Epithelial cell of esophagus (primary cell): ENCODE measurements around the gene WASHC3.
"Not testable (repeated sequence)": the region's sequence is repeated elsewhere in the genome, so short reads cannot be mapped to it uniquely, and the experiment has no call there.

Experiments
- DNase-seq: peaks from one replicate; pipeline ENCODE4 v3.0.0; 2010; ENCODE audit warnings: low read depth
- H3K4me3 ChIP-seq: 2 replicates; pipeline ENCODE4 v1.5.1; 2011; ENCODE audit warnings: mild to moderate bottlenecking, low read length, control low read depth
- CTCF ChIP-seq: IDR thresholded peaks from 2 replicates; pipeline ENCODE4 v1.5.1; 2011; ENCODE audit warnings: low read depth, mild to moderate bottlenecking, low read length, control low read depth, inconsistent platforms; ENCODE audit not compliant: insufficient read depth; ENCODE audit errors: missing control alignments

The WASHC3 gene

GRCh38 chr12:102080842-102081241 is 19.1 kb upstream of the WASHC3 start:
- no peak overlapping the region for H3K4me3 ChIP-seq
- DNase-seq, result no peak
- TF ChIP-seq CTCF, result no peak

- H3K4me3 ChIP-seq, DNase-seq: not testable (repeated sequence)
Observed at GRCh38 chr12:102072092-102072491, 10.3 kb upstream of the WASHC3 start.

GRCh38 chr12:102069707-102070106 is 7.9 kb upstream of the WASHC3 start:
- DNase-seq, result no peak
- no peak for TF ChIP-seq CTCF
- H3K4me3 ChIP-seq, result no peak overlapping the region

DNA sequence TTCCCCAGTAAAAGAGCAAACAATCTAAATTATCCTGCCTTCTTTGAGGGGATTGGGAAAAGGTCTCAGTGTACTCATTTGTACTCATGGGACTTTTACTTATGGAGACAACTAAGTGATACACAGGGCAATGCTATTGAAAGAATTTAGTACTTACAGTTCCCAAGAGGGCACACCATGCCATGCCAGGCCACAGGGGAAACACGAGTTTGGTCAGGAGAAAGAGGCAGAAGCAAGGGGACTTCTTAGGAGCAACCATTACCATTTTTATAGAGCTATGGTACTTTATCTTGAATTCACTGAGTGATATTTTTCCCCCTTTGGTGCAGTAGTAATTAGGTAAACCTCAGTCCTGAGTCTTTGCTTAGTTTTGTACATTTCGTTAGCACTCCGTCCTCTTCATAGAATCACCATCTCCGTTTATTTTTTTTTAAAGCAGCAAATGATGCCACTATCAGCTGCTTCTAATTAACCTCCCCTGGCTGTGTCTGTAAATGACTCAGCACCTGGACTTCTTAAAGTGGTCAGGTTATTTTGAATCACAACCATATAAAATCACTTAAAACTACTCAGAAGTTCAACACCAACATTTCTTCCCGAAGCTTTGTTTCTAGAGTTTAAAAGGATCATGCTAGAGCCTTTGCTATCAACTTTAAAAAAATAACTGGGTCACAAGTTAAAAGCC is 5.9 kb upstream of the WASHC3 start:
- no peak for DNase-seq
- TF ChIP-seq CTCF, result no peak
- no peak overlapping the region for H3K4me3 ChIP-seq

GRCh38 chr12:102064476-102064875 is 2.7 kb upstream of the WASHC3 start:
- H3K4me3 ChIP-seq, result no peak overlapping the region
- DNase-seq, result no peak
- TF ChIP-seq CTCF, result no peak

GRCh38 chr12:102063069-102063468 is 1.3 kb upstream of the WASHC3 start:
- no peak for DNase-seq
- no peak for TF ChIP-seq CTCF
- H3K4me3 ChIP-seq, result no peak overlapping the region

DNA sequence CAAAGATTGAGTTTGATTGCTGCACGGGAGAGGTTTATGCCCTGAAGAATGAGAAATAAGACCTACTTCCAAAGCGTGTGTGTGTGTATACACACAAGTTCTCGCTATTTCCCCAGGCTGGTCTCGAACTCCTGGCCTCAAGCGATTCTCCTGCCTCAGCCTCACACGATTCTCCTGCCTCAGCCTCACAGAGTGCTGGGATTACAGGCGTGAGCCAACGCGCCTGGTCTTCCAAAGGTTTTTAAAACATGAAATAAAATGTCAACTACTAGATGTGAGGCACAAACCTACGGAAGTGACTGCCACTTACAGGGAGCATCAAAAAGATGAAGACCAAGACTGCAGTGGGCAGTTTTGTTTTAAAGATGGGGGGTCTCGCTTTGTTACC is 622 bp upstream of the WASHC3 start:
- DNase-seq, result no peak
- TF ChIP-seq CTCF, result no peak
- H3K4me3 ChIP-seq, result no peak overlapping the region
